ENCODE measurements around the gene WNT5B.

- TF ChIP-seq, protein P1, sequence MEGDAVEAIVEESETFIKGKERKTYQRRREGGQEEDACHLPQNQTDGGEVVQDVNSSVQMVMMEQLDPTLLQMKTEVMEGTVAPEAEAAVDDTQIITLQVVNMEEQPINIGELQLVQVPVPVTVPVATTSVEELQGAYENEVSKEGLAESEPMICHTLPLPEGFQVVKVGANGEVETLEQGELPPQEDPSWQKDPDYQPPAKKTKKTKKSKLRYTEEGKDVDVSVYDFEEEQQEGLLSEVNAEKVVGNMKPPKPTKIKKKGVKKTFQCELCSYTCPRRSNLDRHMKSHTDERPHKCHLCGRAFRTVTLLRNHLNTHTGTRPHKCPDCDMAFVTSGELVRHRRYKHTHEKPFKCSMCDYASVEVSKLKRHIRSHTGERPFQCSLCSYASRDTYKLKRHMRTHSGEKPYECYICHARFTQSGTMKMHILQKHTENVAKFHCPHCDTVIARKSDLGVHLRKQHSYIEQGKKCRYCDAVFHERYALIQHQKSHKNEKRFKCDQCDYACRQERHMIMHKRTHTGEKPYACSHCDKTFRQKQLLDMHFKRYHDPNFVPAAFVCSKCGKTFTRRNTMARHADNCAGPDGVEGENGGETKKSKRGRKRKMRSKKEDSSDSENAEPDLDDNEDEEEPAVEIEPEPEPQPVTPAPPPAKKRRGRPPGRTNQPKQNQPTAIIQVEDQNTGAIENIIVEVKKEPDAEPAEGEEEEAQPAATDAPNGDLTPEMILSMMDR (IDR thresholded peaks at IDR 0.05): peak; percentile 63 to 68 (median 64)
- no peak for TF ChIP-seq POLR2A (IDR thresholded peaks at IDR 0.05)
- TF ChIP-seq EP300 (IDR thresholded peaks at IDR 0.05): no peak
Measured at GRCh38 chr12:1634590-1635191, 5.7 kb downstream of the WNT5B start.

Data from ovary (tissue), 3 donors.